HEK293T (cell line): ENCODE results near the gene CHAC1.

Experiments used
- CTCF ChIA-PET: fragments of 350-600 bp; formaldehyde crosslinking; extraction: SDS; loops from one replicate; lab custom pipeline; 2021; ENCODE audit warnings: antibody characterized with exemption, inconsistent platforms; lab: Yijun Ruan, JAX
- POLR2A ChIA-PET: fragments of 350-600 bp; formaldehyde crosslinking; extraction: SDS; loops from one replicate; lab custom pipeline; 2020; ENCODE audit warnings: antibody characterized with exemption, inconsistent platforms; lab: Yijun Ruan, JAX
- DNase-seq: peaks from one replicate; pipeline ENCODE4 v3.0.0; 2012; ENCODE audit warnings: mixed read lengths; ENCODE audit errors: extremely low spot score
- ARNT ChIP-seq: fragments of 450-650 bp; IDR thresholded peaks from 2 replicates; pipeline ENCODE4 v1.6.1; 2017; ENCODE audit warnings: mild to moderate bottlenecking
- BHLHE40 ChIP-seq: fragments of 450-650 bp; IDR thresholded peaks from 2 replicates; pipeline ENCODE4 v1.6.1; 2016; ENCODE audit warnings: mild to moderate bottlenecking, moderate library complexity, borderline replicate concordance
- CTBP1 ChIP-seq: fragments of 450-650 bp; IDR thresholded peaks from 2 replicates; pipeline ENCODE4 v1.6.1; 2016; ENCODE audit warnings: borderline replicate concordance
- ELF4 ChIP-seq: fragments of 450-650 bp; IDR thresholded peaks from 2 replicates; pipeline ENCODE4 v1.6.1; 2017; ENCODE audit warnings: antibody characterized with exemption
- FOXA1 ChIP-seq: fragments of 450-650 bp; IDR thresholded peaks from 2 replicates; pipeline ENCODE4 v1.6.1; 2016; ENCODE audit warnings: mild to moderate bottlenecking
- FOXK2 ChIP-seq: fragments of 450-650 bp; IDR thresholded peaks from 2 replicates; pipeline ENCODE4 v1.6.1; 2016; ENCODE audit warnings: mild to moderate bottlenecking
- FOXM1 ChIP-seq: fragments of 450-650 bp; IDR thresholded peaks from 2 replicates; pipeline ENCODE4 v1.6.1; 2017; ENCODE audit warnings: mild to moderate bottlenecking, borderline replicate concordance
- HDGF ChIP-seq: fragments of 450-650 bp; IDR thresholded peaks from 2 replicates; pipeline ENCODE4 v1.6.1; 2017; ENCODE audit warnings: antibody characterized with exemption, borderline replicate concordance
- L3MBTL2 ChIP-seq: fragments of 450-650 bp; conservative IDR thresholded peaks from 2 replicates; pipeline ENCODE4 v1.6.1; 2016; ENCODE audit warnings: mild to moderate bottlenecking
- LEF1 ChIP-seq: fragments of 450-650 bp; IDR thresholded peaks from 2 replicates; pipeline ENCODE4 v1.6.1; 2017; ENCODE audit warnings: mild to moderate bottlenecking, borderline replicate concordance
- NFRKB ChIP-seq: fragments of 450-650 bp; IDR thresholded peaks from 2 replicates; pipeline ENCODE4 v1.6.1; 2016; ENCODE audit warnings: mild to moderate bottlenecking, moderate library complexity
- PKNOX1 ChIP-seq: fragments of 450-650 bp; IDR thresholded peaks from 2 replicates; pipeline ENCODE4 v1.6.1; 2016
- SP1 ChIP-seq: fragments of 450-650 bp; IDR thresholded peaks from 2 replicates; pipeline ENCODE4 v1.6.1; 2017
- SUZ12 ChIP-seq: fragments of 450-650 bp; IDR thresholded peaks from 2 replicates; pipeline ENCODE4 v1.6.1; 2016; ENCODE audit warnings: mild to moderate bottlenecking
- TARDBP ChIP-seq: fragments of 450-650 bp; IDR thresholded peaks from 2 replicates; pipeline ENCODE4 v1.6.1; 2016
- ZNF384 ChIP-seq: fragments of 450-650 bp; IDR thresholded peaks from 2 replicates; pipeline ENCODE4 v1.6.1; 2016

Gene CHAC1

DNA sequence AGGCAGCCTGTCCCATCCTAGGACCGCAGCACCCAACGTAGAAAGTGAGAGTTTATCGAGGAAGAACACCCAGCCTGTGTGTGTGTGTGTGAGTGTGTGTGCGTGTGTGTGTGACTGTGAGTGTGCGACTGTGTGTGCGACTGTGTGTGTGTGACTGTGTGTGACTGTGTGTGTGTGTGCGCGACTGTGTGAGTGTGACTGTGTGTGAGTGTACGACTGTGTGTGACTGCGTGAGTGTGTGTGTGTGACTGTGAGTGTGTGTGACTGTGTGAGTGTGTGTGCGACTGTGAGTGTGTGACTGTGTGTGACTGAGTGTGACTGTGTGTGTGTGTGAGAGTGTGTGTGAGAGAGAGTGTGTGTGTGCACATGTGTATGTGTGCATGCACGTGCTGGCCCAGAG lies 39.3 kb upstream of the CHAC1 start:
- POLR2A ChIA-PET = no interaction called here
- DNase-seq = no peak
- CTCF ChIA-PET = no interaction called here
- no peak for TF ChIP-seq BHLHE40
- no peak for TF ChIP-seq FOXM1
- no peak for TF ChIP-seq PKNOX1
- no peak for TF ChIP-seq NFRKB
- TF ChIP-seq ELF4 = no peak
- no peak for TF ChIP-seq FOXK2
- TF ChIP-seq LEF1 = no peak

GRCh38 chr15:40914486-40914885 lies 38.8 kb upstream of the CHAC1 start:
- no peak for DNase-seq
- ChIA-PET CTCF (interaction anchor here (0.7 kb wide), 1 partner anchor 19 kb away, joined by 3 read pairs; no protein-coding TSS in a partner anchor), POLR2A (interaction anchor here (1.3 kb wide), 1 partner anchor 27 kb away, joined by 4 read pairs; no protein-coding TSS in a partner anchor)
- TF ChIP-seq NFRKB (no peak), PKNOX1 (no peak), ZNF384 (no peak), L3MBTL2 (no peak), HDGF (no peak), SP1 (no peak), ARNT (no peak), FOXM1 (no peak), FOXK2 (no peak), FOXA1 (no peak), LEF1 (no peak)

- ChIA-PET POLR2A (interaction anchor here (1.3 kb wide), 1 partner anchor 26 kb away, joined by 4 read pairs; no protein-coding TSS in a partner anchor), CTCF (interaction anchor here (0.7 to 1.4 kb wide), 5 partner anchors 9 to 21 kb away, joined by 3 to 5 read pairs (median 3); partner anchors contain the start of gene VPS18)
- TF ChIP-seq FOXA1 (no peak), ARNT (no peak), NFRKB (no peak), SP1 (no peak), PKNOX1 (no peak), LEF1 (no peak), FOXM1 (no peak), HDGF (no peak)
- no peak for DNase-seq
Measured at GRCh38 chr15:40915116-40915661, 38.1 kb upstream of the CHAC1 start.

- POLR2A ChIA-PET = interaction anchor here (1.3 kb wide), 1 partner anchor 26 kb away, joined by 4 read pairs; no protein-coding TSS in a partner anchor
- TF ChIP-seq ELF4 (no peak), NFRKB (no peak), ARNT (no peak), FOXK2 (no peak)
- DNase-seq = no peak
- CTCF ChIA-PET = interaction anchor here (0.8 to 1.4 kb wide), 4 partner anchors 10 to 21 kb away, joined by 3 to 5 read pairs (median 3); partner anchors contain the start of gene VPS18
Measured at GRCh38 chr15:40915679-40916078, 37.6 kb upstream of the CHAC1 start.

DNA sequence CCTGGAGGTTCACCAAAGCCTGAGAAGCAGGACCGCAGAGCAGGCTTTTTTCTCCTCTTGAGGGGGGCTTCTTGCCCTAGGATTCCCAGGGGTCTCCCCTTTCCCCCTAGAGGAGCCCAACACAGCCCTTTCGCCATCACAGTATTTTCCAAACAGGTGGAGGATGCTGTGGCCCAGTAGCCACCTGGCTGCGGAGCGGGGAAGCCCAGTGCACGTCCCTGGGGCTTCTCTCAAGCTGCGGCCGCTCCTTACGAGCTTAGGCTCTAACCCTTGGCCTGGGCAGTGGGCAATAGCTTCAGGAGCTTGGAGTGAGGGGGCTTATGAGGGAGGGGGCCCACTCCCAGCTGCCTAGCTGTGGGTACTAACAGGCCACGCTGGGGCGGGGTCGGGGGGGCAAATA lies 35.7 kb upstream of the CHAC1 start:
- ChIA-PET POLR2A (interaction anchor here (0.5 to 3.0 kb wide), 3 partner anchors 24 to 37 kb away, joined by 4 to 12 read pairs (median 6); partner anchors contain the start of gene CHAC1), CTCF (interaction anchor here (0.9 to 1.3 kb wide), 4 partner anchors 13 to 24 kb away, joined by 3 to 5 read pairs (median 4); no protein-coding TSS in a partner anchor)
- no peak for TF ChIP-seq LEF1
- TF ChIP-seq ELF4 = no peak
- TF ChIP-seq FOXA1 = no peak
- TF ChIP-seq TARDBP = no peak
- TF ChIP-seq ZNF384 = no peak
- no peak for TF ChIP-seq NFRKB
- no peak for TF ChIP-seq ARNT
- no peak for TF ChIP-seq L3MBTL2
- no peak for TF ChIP-seq PKNOX1
- TF ChIP-seq BHLHE40 = no peak
- TF ChIP-seq CTBP1 = no peak
- no peak for TF ChIP-seq FOXM1
- TF ChIP-seq SUZ12 = no peak
- TF ChIP-seq FOXK2 = no peak
- DNase-seq = no peak

- TF ChIP-seq NFRKB (no peak), SP1 (no peak), SUZ12 (no peak), TARDBP (no peak), ZNF384 (no peak), LEF1 (no peak), FOXK2 (no peak), FOXA1 (no peak), L3MBTL2 (no peak)
- no peak for DNase-seq
- ChIA-PET POLR2A (interaction anchor here (2.8 to 3.0 kb wide), 2 partner anchors 23 to 34 kb away, joined by 6 to 12 read pairs; partner anchors contain the start of gene CHAC1), CTCF (interaction anchor here (0.9 to 1.3 kb wide), 4 partner anchors 12 to 23 kb away, joined by 3 to 5 read pairs (median 4); no protein-coding TSS in a partner anchor)
Measured at GRCh38 chr15:40918146-40918798, 35.0 kb upstream of the CHAC1 start.
